ENCODE data around the gene PIKFYVE.

GRCh38 chr2:208251098-208251497, 15.0 kb upstream of the PIKFYVE start:
- no peak for TF ChIP-seq CTCF (IDR thresholded peaks at IDR 0.05)
- no peak for TF ChIP-seq POLR2A (IDR thresholded peaks at IDR 0.05)
